HEK293 (cell line): ENCODE data around the gene FSHR.

Source experiments
- CTCF ChIA-PET: fragments of 350-600 bp; formaldehyde crosslinking; extraction: SDS; loops from one replicate; lab custom pipeline; 2021; ENCODE audit warnings: antibody characterized with exemption; lab: Yijun Ruan, JAX
- POLR2A ChIA-PET: fragments of 300-600 bp; formaldehyde crosslinking; extraction: SDS; loops from one replicate; lab custom pipeline; 2020; ENCODE audit warnings: antibody characterized with exemption, inconsistent platforms; lab: Yijun Ruan, JAX
- H3K27ac ChIP-seq: fragments of 200-500 bp; sonication (Bioruptor generic); 2 replicates; pipeline ENCODE4 v1.5.1; 2014; ENCODE audit warnings: low read depth, low read length, control low read depth, inconsistent platforms; ENCODE audit errors: extremely low read depth
- H3K36me3 ChIP-seq, 2 experiments: fragments of 200-500 bp in 1 of 2; sonication (Bioruptor generic) in 1 of 2; 1 replicate in 1 of 2; 2 replicates in 1 of 2; pipeline ENCODE4 v1.5.1; 2014 to 2017; ENCODE audit warnings: inconsistent platforms in 2 of 2, low read length in 2 of 2; ENCODE audit not compliant: control insufficient read depth in 2 of 2, insufficient read depth in 1 of 2
- H3K4me1 ChIP-seq: fragments of 200-500 bp; sonication (Bioruptor generic); 2 replicates; pipeline ENCODE4 v1.5.1; 2014; ENCODE audit warnings: mild to moderate bottlenecking, low read length, inconsistent platforms; ENCODE audit not compliant: control insufficient read depth, insufficient read depth
- H3K4me3 ChIP-seq: 2 replicates; pipeline ENCODE4 v1.5.1; 2011; ENCODE audit warnings: low read depth, mild to moderate bottlenecking, control low read depth, low read length, moderate library complexity
- H3K9me3 ChIP-seq: fragments of 200-500 bp; sonication (Bioruptor generic); 2 replicates; pipeline ENCODE4 v1.5.1; 2014; ENCODE audit warnings: low read depth, low read length, inconsistent platforms; ENCODE audit not compliant: control insufficient read depth, insufficient read depth
- GLI4 ChIP-seq: fragments of 450-650 bp; formaldehyde crosslinking; IDR thresholded peaks from 2 replicates; pipeline ENCODE4 v1.5.1; 2016; ENCODE audit warnings: missing biosample characterization, missing genetic modification characterization
- HOXC10 ChIP-seq: sonication (generic); formaldehyde crosslinking; IDR thresholded peaks from 2 replicates; pipeline ENCODE4 v1.8.1; 2023; ENCODE audit warnings: mild to moderate bottlenecking, missing genetic modification reagents
- KLF7 ChIP-seq: fragments of 450-650 bp; formaldehyde crosslinking; IDR thresholded peaks from 2 replicates; pipeline ENCODE4 v1.5.1; 2016; ENCODE audit warnings: missing biosample characterization, missing genetic modification characterization, borderline replicate concordance
- TCF7L2 ChIP-seq: IDR thresholded peaks from 2 replicates; pipeline ENCODE4 v1.6.1; 2011; ENCODE audit warnings: low read depth, mild to moderate bottlenecking, inconsistent platforms, low read length, moderate library complexity, borderline replicate concordance
- YY2 ChIP-seq: fragments of 450-650 bp; formaldehyde crosslinking; IDR thresholded peaks from 2 replicates; pipeline ENCODE4 v1.5.1; 2016; ENCODE audit warnings: missing biosample characterization, missing genetic modification characterization
- ZBTB1 ChIP-seq: fragments of 450-650 bp; formaldehyde crosslinking; IDR thresholded peaks from 2 replicates; pipeline ENCODE4 v1.5.1; 2016; ENCODE audit warnings: missing biosample characterization, missing genetic modification characterization
- ZBTB8A ChIP-seq: fragments of 450-650 bp; formaldehyde crosslinking; IDR thresholded peaks from 2 replicates; pipeline ENCODE4 v1.5.1; 2016; ENCODE audit warnings: missing biosample characterization, missing genetic modification characterization
- ZFP37 ChIP-seq: fragments of 450-650 bp; formaldehyde crosslinking; IDR thresholded peaks from 2 replicates; pipeline ENCODE4 v1.5.1; 2016; ENCODE audit warnings: missing biosample characterization, missing genetic modification characterization
- ZNF157 ChIP-seq: fragments of 450-650 bp; formaldehyde crosslinking; IDR thresholded peaks from 2 replicates; pipeline ENCODE4 v1.5.1; 2016; ENCODE audit warnings: missing biosample characterization, missing genetic modification characterization
- ZNF239 ChIP-seq: fragments of 450-650 bp; formaldehyde crosslinking; IDR thresholded peaks from 2 replicates; pipeline ENCODE4 v1.5.1; 2016; ENCODE audit warnings: missing biosample characterization, missing genetic modification characterization
- ZNF266 ChIP-seq: fragments of 450-650 bp; formaldehyde crosslinking; IDR thresholded peaks from 2 replicates; pipeline ENCODE4 v1.5.1; 2016; ENCODE audit warnings: missing biosample characterization, missing genetic modification characterization, low read depth
- ZNF274 ChIP-seq, 2 experiments: fragments of 200-500 bp in 1 of 2; fragments of 450-650 bp in 1 of 2; sonication (Bioruptor generic) in 1 of 2; formaldehyde crosslinking in 1 of 2; IDR thresholded peaks; 2 replicates each; pipeline versions ENCODE4 v1.5.1 to v1.6.1; 2014 to 2016; ENCODE audit warnings: borderline replicate concordance in 1 of 2, inconsistent platforms in 1 of 2, low read length in 1 of 2, missing biosample characterization in 1 of 2, missing genetic modification characterization in 1 of 2
- ZNF341 ChIP-seq: fragments of 450-650 bp; formaldehyde crosslinking; IDR thresholded peaks from 2 replicates; pipeline ENCODE4; 2016; ENCODE audit warnings: low read depth, missing biosample characterization, missing genetic modification characterization
- ZNF426 ChIP-seq: fragments of 450-650 bp; formaldehyde crosslinking; IDR thresholded peaks from 2 replicates; pipeline ENCODE4 v1.5.1; 2017; ENCODE audit warnings: missing biosample characterization, missing genetic modification characterization, mild to moderate bottlenecking, inconsistent platforms, moderate library complexity
- ZNF433 ChIP-seq: fragments of 450-650 bp; formaldehyde crosslinking; IDR thresholded peaks from 2 replicates; pipeline ENCODE4 v1.5.1; 2016; ENCODE audit warnings: missing biosample characterization, missing genetic modification characterization, low read depth
- ZNF48 ChIP-seq: fragments of 450-650 bp; formaldehyde crosslinking; IDR thresholded peaks from 2 replicates; pipeline ENCODE4 v1.5.1; 2016; ENCODE audit warnings: missing biosample characterization, missing genetic modification characterization
- ZNF549 ChIP-seq: fragments of 450-650 bp; IDR thresholded peaks from 2 replicates; pipeline ENCODE4 v1.5.1; 2018; ENCODE audit warnings: missing biosample characterization, missing genetic modification characterization, mild to moderate bottlenecking, inconsistent platforms, moderate library complexity
- ZNF571 ChIP-seq: fragments of 450-650 bp; formaldehyde crosslinking; IDR thresholded peaks from 2 replicates; pipeline ENCODE4 v1.5.0; 2017; ENCODE audit warnings: missing biosample characterization, missing genetic modification characterization
- ZNF610 ChIP-seq: fragments of 450-650 bp; formaldehyde crosslinking; IDR thresholded peaks from 2 replicates; pipeline ENCODE4 v1.5.1; 2016; ENCODE audit warnings: missing biosample characterization, missing genetic modification characterization, borderline replicate concordance
- ZNF654 ChIP-seq: fragments of 450-650 bp; formaldehyde crosslinking; IDR thresholded peaks from 2 replicates; pipeline ENCODE4 v1.5.1; 2016; ENCODE audit warnings: low read depth, missing biosample characterization, missing genetic modification characterization
- ZNF747 ChIP-seq: fragments of 450-650 bp; formaldehyde crosslinking; IDR thresholded peaks from 2 replicates; pipeline ENCODE4 v1.5.1; 2016; ENCODE audit warnings: missing biosample characterization, missing genetic modification characterization
- ZNF76 ChIP-seq: fragments of 450-650 bp; formaldehyde crosslinking; IDR thresholded peaks from 2 replicates; pipeline ENCODE4; 2016; ENCODE audit warnings: low read depth, missing biosample characterization, missing genetic modification characterization, borderline replicate concordance
- ZNF792 ChIP-seq: fragments of 450-650 bp; formaldehyde crosslinking; IDR thresholded peaks from 2 replicates; pipeline ENCODE4 v1.5.1; 2016; ENCODE audit warnings: missing biosample characterization, missing genetic modification characterization
- TF ChIP-seq, protein P1 (sequence below): fragments of 450-650 bp; formaldehyde crosslinking; IDR thresholded peaks from 2 replicates; pipeline ENCODE4 v1.5.1; 2016; ENCODE audit warnings: missing biosample characterization, missing genetic modification characterization, borderline replicate concordance
- TF ChIP-seq, protein P2 (sequence below): fragments of 450-650 bp; formaldehyde crosslinking; IDR thresholded peaks from 2 replicates; pipeline ENCODE4 v1.5.1; 2016; ENCODE audit warnings: missing biosample characterization, missing genetic modification characterization, low read depth
- TF ChIP-seq, protein P3 (sequence below): fragments of 450-650 bp; formaldehyde crosslinking; IDR thresholded peaks from 2 replicates; pipeline ENCODE4 v1.5.1; 2016; ENCODE audit warnings: missing biosample characterization, missing genetic modification characterization
- TF ChIP-seq, protein P4 (sequence below): fragments of 450-650 bp; formaldehyde crosslinking; IDR thresholded peaks from 2 replicates; pipeline ENCODE4 v1.5.1; 2017; ENCODE audit warnings: missing biosample characterization, missing genetic modification characterization

The FSHR gene

DNA sequence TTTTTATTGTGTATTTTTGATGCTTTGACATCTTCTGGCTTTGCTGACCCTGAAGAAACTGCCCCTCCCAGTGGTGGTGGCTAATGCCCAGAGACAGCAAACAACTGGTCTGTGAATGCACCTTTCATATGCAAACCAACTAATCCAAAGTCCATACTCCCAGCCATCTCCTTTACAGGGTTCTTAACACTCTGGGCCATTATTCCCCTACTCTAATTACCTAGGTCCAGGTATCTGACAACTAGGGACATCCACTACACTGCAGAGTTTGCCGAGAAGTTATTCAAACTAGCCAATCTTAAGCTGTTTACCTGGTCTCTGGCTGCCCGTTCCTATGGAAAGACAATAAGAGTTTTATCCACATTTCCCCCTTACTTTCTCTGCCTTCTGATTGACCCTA lies 73.6 kb downstream of the FSHR start:
- ChIA-PET CTCF (no interaction called here), POLR2A (no interaction called here)
- no peaks in the 10 kb centered on the region for H3K9me3 ChIP-seq
- no peak overlapping the region for H3K4me3 ChIP-seq
- no peak overlapping the region for H3K27ac ChIP-seq
- H3K4me1 ChIP-seq: no peaks in the 10 kb centered on the region
- TF ChIP-seq, protein P1, sequence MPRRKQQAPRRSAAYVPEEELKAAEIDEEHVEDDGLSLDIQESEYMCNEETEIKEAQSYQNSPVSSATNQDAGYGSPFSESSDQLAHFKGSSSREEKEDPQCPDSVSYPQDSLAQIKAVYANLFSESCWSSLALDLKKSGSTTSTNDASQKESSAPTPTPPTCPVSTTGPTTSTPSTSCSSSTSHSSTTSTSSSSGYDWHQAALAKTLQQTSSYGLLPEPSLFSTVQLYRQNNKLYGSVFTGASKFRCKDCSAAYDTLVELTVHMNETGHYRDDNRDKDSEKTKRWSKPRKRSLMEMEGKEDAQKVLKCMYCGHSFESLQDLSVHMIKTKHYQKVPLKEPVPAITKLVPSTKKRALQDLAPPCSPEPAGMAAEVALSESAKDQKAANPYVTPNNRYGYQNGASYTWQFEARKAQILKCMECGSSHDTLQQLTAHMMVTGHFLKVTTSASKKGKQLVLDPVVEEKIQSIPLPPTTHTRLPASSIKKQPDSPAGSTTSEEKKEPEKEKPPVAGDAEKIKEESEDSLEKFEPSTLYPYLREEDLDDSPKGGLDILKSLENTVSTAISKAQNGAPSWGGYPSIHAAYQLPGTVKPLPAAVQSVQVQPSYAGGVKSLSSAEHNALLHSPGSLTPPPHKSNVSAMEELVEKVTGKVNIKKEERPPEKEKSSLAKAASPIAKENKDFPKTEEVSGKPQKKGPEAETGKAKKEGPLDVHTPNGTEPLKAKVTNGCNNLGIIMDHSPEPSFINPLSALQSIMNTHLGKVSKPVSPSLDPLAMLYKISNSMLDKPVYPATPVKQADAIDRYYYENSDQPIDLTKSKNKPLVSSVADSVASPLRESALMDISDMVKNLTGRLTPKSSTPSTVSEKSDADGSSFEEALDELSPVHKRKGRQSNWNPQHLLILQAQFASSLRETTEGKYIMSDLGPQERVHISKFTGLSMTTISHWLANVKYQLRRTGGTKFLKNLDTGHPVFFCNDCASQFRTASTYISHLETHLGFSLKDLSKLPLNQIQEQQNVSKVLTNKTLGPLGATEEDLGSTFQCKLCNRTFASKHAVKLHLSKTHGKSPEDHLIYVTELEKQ (tag by site-specific recombination): no peak
- TF ChIP-seq GLI4 (tag by site-specific recombination) (no peak), ZNF239 (tag by site-specific recombination) (no peak), ZBTB1 (tag by site-specific recombination) (no peak), ZFP37 (no peak), ZNF341 (no peak), ZNF433 (tag by site-specific recombination) (no peak), YY2 (tag by site-specific recombination) (no peak), ZNF654 (tag by site-specific recombination) (no peak), ZNF48 (tag by site-specific recombination) (no peak), ZBTB8A (tag by site-specific recombination) (no peak), ZNF266 (tag by site-specific recombination) (no peak), ZNF747 (tag by site-specific recombination) (no peak), KLF7 (no peak), HOXC10 (CRISPR knock-in tag) (no peak), ZNF76 (no peak)
- TF ChIP-seq, protein P2, sequence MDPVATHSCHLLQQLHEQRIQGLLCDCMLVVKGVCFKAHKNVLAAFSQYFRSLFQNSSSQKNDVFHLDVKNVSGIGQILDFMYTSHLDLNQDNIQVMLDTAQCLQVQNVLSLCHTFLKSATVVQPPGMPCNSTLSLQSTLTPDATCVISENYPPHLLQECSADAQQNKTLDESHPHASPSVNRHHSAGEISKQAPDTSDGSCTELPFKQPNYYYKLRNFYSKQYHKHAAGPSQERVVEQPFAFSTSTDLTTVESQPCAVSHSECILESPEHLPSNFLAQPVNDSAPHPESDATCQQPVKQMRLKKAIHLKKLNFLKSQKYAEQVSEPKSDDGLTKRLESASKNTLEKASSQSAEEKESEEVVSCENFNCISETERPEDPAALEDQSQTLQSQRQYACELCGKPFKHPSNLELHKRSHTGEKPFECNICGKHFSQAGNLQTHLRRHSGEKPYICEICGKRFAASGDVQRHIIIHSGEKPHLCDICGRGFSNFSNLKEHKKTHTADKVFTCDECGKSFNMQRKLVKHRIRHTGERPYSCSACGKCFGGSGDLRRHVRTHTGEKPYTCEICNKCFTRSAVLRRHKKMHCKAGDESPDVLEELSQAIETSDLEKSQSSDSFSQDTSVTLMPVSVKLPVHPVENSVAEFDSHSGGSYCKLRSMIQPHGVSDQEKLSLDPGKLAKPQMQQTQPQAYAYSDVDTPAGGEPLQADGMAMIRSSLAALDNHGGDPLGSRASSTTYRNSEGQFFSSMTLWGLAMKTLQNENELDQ (tag by site-specific recombination): no peak
- TF ChIP-seq, protein P3, sequence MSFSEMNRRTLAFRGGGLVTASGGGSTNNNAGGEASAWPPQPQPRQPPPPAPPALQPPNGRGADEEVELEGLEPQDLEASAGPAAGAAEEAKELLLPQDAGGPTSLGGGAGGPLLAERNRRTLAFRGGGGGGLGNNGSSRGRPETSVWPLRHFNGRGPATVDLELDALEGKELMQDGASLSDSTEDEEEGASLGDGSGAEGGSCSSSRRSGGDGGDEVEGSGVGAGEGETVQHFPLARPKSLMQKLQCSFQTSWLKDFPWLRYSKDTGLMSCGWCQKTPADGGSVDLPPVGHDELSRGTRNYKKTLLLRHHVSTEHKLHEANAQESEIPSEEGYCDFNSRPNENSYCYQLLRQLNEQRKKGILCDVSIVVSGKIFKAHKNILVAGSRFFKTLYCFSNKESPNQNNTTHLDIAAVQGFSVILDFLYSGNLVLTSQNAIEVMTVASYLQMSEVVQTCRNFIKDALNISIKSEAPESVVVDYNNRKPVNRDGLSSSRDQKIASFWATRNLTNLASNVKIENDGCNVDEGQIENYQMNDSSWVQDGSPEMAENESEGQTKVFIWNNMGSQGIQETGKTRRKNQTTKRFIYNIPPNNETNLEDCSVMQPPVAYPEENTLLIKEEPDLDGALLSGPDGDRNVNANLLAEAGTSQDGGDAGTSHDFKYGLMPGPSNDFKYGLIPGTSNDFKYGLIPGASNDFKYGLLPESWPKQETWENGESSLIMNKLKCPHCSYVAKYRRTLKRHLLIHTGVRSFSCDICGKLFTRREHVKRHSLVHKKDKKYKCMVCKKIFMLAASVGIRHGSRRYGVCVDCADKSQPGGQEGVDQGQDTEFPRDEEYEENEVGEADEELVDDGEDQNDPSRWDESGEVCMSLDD (tag by site-specific recombination): no peak
- no peaks in the 10 kb centered on the region for H3K36me3 ChIP-seq

DNA sequence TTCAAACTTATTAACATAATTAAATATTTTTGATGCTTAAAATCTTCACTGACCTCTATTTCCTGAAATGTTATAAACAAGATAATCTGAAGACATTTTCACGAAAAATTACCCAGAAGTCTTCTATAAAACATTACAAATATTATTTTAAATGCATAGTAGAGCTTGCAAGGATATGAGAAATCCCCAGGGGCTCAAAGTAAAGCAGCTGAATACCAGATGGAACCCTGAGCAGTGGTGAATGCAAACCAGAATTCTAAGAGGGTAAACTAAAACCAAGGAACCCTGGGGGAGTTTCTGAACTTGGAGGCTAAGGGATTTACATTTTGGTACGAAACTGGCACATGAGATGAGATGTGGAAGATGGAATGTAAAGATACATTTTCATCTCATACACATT lies 83.6 kb downstream of the FSHR start:
- Histone ChIP-seq H3K27ac (no peak overlapping the region), H3K4me3 (no peak overlapping the region), H3K4me1 (no peaks in the 10 kb centered on the region), H3K36me3 (no peaks in the 10 kb centered on the region), H3K9me3 (no peaks in the 10 kb centered on the region)
- ChIA-PET POLR2A (no interaction called here), CTCF (no interaction called here)
- no peak for TF ChIP-seq ZNF274 (IDR thresholded peaks at IDR 0.05; ENCODE audit: low read length)
- no peak for TF ChIP-seq ZNF274 (tag by site-specific recombination; IDR thresholded peaks at IDR 0.05; ENCODE audit: borderline replicate concordance)
- no peak for TF ChIP-seq ZNF792 (tag by site-specific recombination)
- no peak for TF ChIP-seq ZNF610 (tag by site-specific recombination)
- no peak for TF ChIP-seq ZNF549 (tag by site-specific recombination)
- TF ChIP-seq ZNF571 (tag by site-specific recombination): no peak
- TF ChIP-seq TCF7L2: no peak
- no peak for TF ChIP-seq ZNF157
- TF ChIP-seq ZNF426 (tag by site-specific recombination): no peak
- TF ChIP-seq, protein P4, sequence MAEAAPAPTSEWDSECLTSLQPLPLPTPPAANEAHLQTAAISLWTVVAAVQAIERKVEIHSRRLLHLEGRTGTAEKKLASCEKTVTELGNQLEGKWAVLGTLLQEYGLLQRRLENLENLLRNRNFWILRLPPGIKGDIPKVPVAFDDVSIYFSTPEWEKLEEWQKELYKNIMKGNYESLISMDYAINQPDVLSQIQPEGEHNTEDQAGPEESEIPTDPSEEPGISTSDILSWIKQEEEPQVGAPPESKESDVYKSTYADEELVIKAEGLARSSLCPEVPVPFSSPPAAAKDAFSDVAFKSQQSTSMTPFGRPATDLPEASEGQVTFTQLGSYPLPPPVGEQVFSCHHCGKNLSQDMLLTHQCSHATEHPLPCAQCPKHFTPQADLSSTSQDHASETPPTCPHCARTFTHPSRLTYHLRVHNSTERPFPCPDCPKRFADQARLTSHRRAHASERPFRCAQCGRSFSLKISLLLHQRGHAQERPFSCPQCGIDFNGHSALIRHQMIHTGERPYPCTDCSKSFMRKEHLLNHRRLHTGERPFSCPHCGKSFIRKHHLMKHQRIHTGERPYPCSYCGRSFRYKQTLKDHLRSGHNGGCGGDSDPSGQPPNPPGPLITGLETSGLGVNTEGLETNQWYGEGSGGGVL (tag by site-specific recombination): no peak
